IMR-90 (cell line): Measurements from ENCODE around the gene SELENBP1. TPM values are rescaled to one million over a fixed set of nuclear protein-coding genes. Genes with fewer than 3 reads are reported as not detected.

Experiments
- ATAC-seq: fragments of 200-7000 bp; cut with Tn5 transposase; 2 replicates; pipeline ENCODE4 v1.9.1; 2020; ENCODE audit warnings: low read depth, mild to moderate bottlenecking, moderate library complexity
- BruUV-seq: library from RNA; stranded (reverse); fragments of 400-500 nt; replicated peaks from 2 replicates; lab custom pipeline; 2021; lab: Mats Ljungman, UMichigan
- CTCF ChIA-PET: fragments of 300-600 bp; formaldehyde crosslinking; extraction: SDS; loops from one replicate; lab custom pipeline; 2021; ENCODE audit warnings: antibody characterized with exemption; lab: Yijun Ruan, JAX
- POLR2A ChIA-PET: fragments of 300-600 bp; sonication (Branson Sonifier 250); formaldehyde crosslinking; loops from one replicate; lab custom pipeline; 2022; ENCODE audit warnings: antibody characterized with exemption; ENCODE audit not compliant: unreplicated experiment; lab: Charles Lee
- DNase-seq: peaks from one replicate; pipeline ENCODE4 v3.0.0; 2013
- H2AFZ ChIP-seq: replicated peaks from 2 replicates; pipeline ENCODE3; 2013; ENCODE audit warnings: low read length, mild to moderate bottlenecking; ENCODE audit not compliant: poor library complexity
- H2AK5ac ChIP-seq: 2 replicates; pipeline ENCODE4 v1.6.1; 2013; ENCODE audit warnings: low read depth, low read length, inconsistent platforms
- H2AK9ac ChIP-seq: replicated peaks from 2 replicates; pipeline ENCODE3; 2013; ENCODE audit warnings: mild to moderate bottlenecking, low read depth, low read length, moderate library complexity; ENCODE audit not compliant: poor library complexity
- H2BK120ac ChIP-seq: 2 replicates; pipeline ENCODE4 v1.6.1; 2013; ENCODE audit warnings: low read depth, low read length, inconsistent platforms
- H2BK15ac ChIP-seq: 3 replicates; pipeline ENCODE4 v1.6.1; 2013; ENCODE audit warnings: low read depth, low read length, inconsistent platforms
- H2BK20ac ChIP-seq: 2 replicates; pipeline ENCODE4 v1.6.1; 2013; ENCODE audit warnings: low read depth, mild to moderate bottlenecking, inconsistent platforms, low read length, moderate library complexity
- H2BK5ac ChIP-seq: 2 replicates; pipeline ENCODE4 v1.6.1; 2013; ENCODE audit warnings: mild to moderate bottlenecking, low read depth, low read length, inconsistent platforms; ENCODE audit not compliant: poor library complexity, severe bottlenecking
- H3K14ac ChIP-seq: replicated peaks from 2 replicates; pipeline ENCODE4 v1.6.1; 2013; ENCODE audit warnings: low read depth, low read length, inconsistent platforms
- H3K18ac ChIP-seq: 2 replicates; pipeline ENCODE4 v1.6.1; 2013; ENCODE audit warnings: low read depth, low read length, control low read depth
- H3K23ac ChIP-seq: 2 replicates; pipeline ENCODE4 v1.6.1; 2013; ENCODE audit warnings: low read depth, low read length, inconsistent platforms
- H3K27ac ChIP-seq: 2 replicates; pipeline ENCODE4 v1.5.1; 2013; ENCODE audit warnings: mild to moderate bottlenecking, control low read depth, low read length; ENCODE audit not compliant: insufficient read depth
- H3K27me3 ChIP-seq: 2 replicates; pipeline ENCODE4 v1.6.1; 2013; ENCODE audit warnings: low read length; ENCODE audit not compliant: control insufficient read depth, insufficient read depth
- H3K36me3 ChIP-seq: 2 replicates; pipeline ENCODE4 v1.6.1; 2013; ENCODE audit warnings: low read length, mixed read lengths; ENCODE audit not compliant: control insufficient read depth, insufficient read depth
- H3K4ac ChIP-seq: 2 replicates; pipeline ENCODE4 v1.6.1; 2013; ENCODE audit warnings: low read depth, low read length, inconsistent platforms
- H3K4me1 ChIP-seq: 2 replicates; pipeline ENCODE4 v1.6.1; 2013; ENCODE audit warnings: low read length, mixed read lengths; ENCODE audit not compliant: control insufficient read depth, insufficient read depth
- H3K4me2 ChIP-seq: 2 replicates; pipeline ENCODE4 v1.6.1; 2013; ENCODE audit warnings: low read depth, mild to moderate bottlenecking, control low read depth, low read length, moderate library complexity
- H3K4me3 ChIP-seq: 2 replicates; pipeline ENCODE4 v1.5.1; 2013; ENCODE audit warnings: low read depth, mild to moderate bottlenecking, control low read depth, low read length, moderate library complexity; ENCODE audit not compliant: insufficient read depth
- H3K56ac ChIP-seq: 2 replicates; pipeline ENCODE4 v1.6.1; 2013; ENCODE audit warnings: low read length, inconsistent platforms; ENCODE audit not compliant: insufficient read depth; ENCODE audit errors: extremely low read depth
- H3K79me1 ChIP-seq, 2 experiments: 2 replicates each; pipeline ENCODE4 v1.6.1; 2013; ENCODE audit warnings: low read length in 2 of 2, inconsistent platforms in 1 of 2, low read depth in 1 of 2
- H3K9ac ChIP-seq: 2 replicates; pipeline ENCODE4 v1.6.1; 2013; ENCODE audit warnings: low read depth, low read length, control low read depth
- H3K9me1 ChIP-seq: 2 replicates; pipeline ENCODE4 v1.6.1; 2013; ENCODE audit warnings: low read length, inconsistent platforms; ENCODE audit not compliant: insufficient read depth
- H3K9me3 ChIP-seq: 2 replicates; pipeline ENCODE4 v1.6.1; 2013; ENCODE audit warnings: low read length; ENCODE audit not compliant: control insufficient read depth, insufficient read depth
- H4K20me1 ChIP-seq: 2 replicates; pipeline ENCODE4 v1.6.1; 2013; ENCODE audit warnings: low read length, inconsistent platforms; ENCODE audit not compliant: insufficient read depth
- H4K5ac ChIP-seq: 2 replicates; pipeline ENCODE4 v1.6.1; 2013; ENCODE audit warnings: mild to moderate bottlenecking, low read depth, low read length, control low read depth
- H4K8ac ChIP-seq, 2 experiments: 2 replicates each; pipeline ENCODE4 v1.6.1; 2013; ENCODE audit warnings: low read depth in 2 of 2, low read length in 2 of 2, control low read depth in 1 of 2, inconsistent platforms in 1 of 2
- H4K91ac ChIP-seq: 2 replicates; pipeline ENCODE4 v1.6.1; 2013; ENCODE audit warnings: low read depth, low read length, inconsistent platforms; ENCODE audit not compliant: insufficient read depth
- CEBPB ChIP-seq: IDR thresholded peaks from 2 replicates; pipeline ENCODE4 v1.6.1; 2012; ENCODE audit warnings: low read depth, low read length, improper control_type of control experiment
- WGBS, 2 experiments: methylation state at CpG; one replicate each; pipeline versions ENCODE4 v1.1.5 to v1.1.7; 2013; ENCODE audit warnings: missing lambda C conversion rate in 2 of 2; ENCODE audit not compliant: insufficient read length in 1 of 2; ENCODE audit errors: extremely low coverage in 2 of 2; 5-methylcytosine and 5-hydroxymethylcytosine counted together
- dilution Hi-C: fragments of 300-500 bp; cut with HindIII; formaldehyde crosslinking; loops from one replicate; pipeline ENCODE4 v1.14.3; 2018; ENCODE audit warnings: low sequenced_read_pairs; ENCODE audit not compliant: unreplicated experiment
- in situ Hi-C: fragments of 300-500 bp; cut with MboI; formaldehyde crosslinking; loops from 3 replicates; pipeline ENCODE4 v1.14.3; 2019; ENCODE audit warnings: low sequenced_read_pairs, inconsistent platforms, mixed read lengths
- intact Hi-C: fragments of 100-400 bp; cut with micrococcal nuclease; formaldehyde crosslinking; loops from 2 replicates; pipeline ENCODE4 v1.10.0; 2022
- polyA plus RNA-seq, 3 experiments: library from polyadenylated mRNA; depleted of rRNA; stranded (reverse); fragments of >200 nt; gene quantifications; 2 replicates each; pipeline ENCODE4 v1.2.3, GENCODE V29; 2012; ENCODE audit warnings: low replicate concordance in 1 of 3
- total RNA-seq: library from RNA; depleted of rRNA; stranded (reverse); fragments of >200 nt; gene quantifications from 2 replicates; pipeline ENCODE4 v1.2.3, GENCODE V29; 2012
- TF ChIP-seq, protein P1 (sequence below): fragments of 150-350 bp; IDR thresholded peaks from 2 replicates; pipeline ENCODE4 v1.6.1; 2017; ENCODE audit warnings: mild to moderate bottlenecking, antibody characterized with exemption, low read length, low read depth

The SELENBP1 gene
- total and polyA plus RNA-seq, 2 of the 4 experiments (the other 2 are of a cell fraction): 21.3 to 56.9 TPM

DNA sequence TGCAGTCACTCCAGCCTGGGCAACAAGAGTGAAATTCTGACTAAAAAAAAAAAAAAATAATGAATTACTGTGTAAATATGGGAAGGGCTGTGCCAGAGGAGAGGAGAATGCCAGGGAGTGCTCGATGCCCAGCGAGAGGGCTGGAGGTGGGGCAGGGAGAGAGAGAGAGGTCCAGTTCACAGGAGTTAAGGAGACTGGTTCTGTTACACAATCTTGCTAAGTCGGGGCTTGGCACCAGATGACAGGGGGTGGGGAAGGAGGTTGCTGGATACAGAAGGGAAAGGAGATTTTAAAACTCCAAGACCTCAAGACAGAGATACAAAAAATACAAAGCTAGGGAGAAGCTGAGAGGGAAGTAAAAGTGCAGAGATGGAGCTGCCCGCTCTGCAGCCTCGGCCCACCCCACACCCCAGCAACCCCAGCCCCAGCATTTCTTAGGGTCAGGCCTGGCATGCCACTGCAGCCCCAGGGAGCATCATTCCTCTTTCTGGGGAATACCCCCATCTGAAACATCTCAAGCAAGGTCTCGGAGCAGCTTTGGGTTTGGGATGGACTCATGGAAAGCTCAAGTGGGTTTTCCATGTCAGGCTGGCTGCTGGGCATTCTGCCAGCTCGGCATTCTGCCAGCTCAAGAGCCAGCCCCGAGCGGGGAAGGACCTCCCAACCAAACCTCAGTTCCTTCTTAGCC lies 991 bp downstream of the SELENBP1 start:
- H2AFZ ChIP-seq: peak overlapping the region; percentile 78
- ATAC-seq (peak; percentile 18), DNase-seq (peak; percentile 35)
- dilution Hi-C loops (no loop called here), in situ Hi-C loops (no loop called here), intact Hi-C loops (no loop called here)
- H3K9me1 ChIP-seq: peaks cover 8% of the 10 kb centered on the region
- no peak overlapping the region for H3K18ac ChIP-seq
- CTCF ChIA-PET: interaction anchor here (1.0 to 1.1 kb wide), 2 partner anchors 11 to 31 kb away, joined by 3 to 4 read pairs; no protein-coding TSS in a partner anchor
- no peak overlapping the region for H2BK15ac ChIP-seq
- peaks cover 0 to 10% of the 10 kb centered on the region in 2 experiments; a peak in 1 of 4 replicates for H3K79me1 ChIP-seq
- no peaks in the 10 kb centered on the region for H3K27me3 ChIP-seq
- no peak overlapping the region for H2BK20ac ChIP-seq
- H3K27ac ChIP-seq: peak overlapping the region; percentile 15; the same call in 1 of the 2 replicates
- H3K4me2 ChIP-seq: peak overlapping the region; percentile 84
- no peaks in the 10 kb centered on the region for H3K9me3 ChIP-seq
- H3K4me1 ChIP-seq: peaks cover 14% of the 10 kb centered on the region
- H4K5ac ChIP-seq: peak overlapping the region; percentile 8; the same call in 1 of the 2 replicates
- no peaks in the 10 kb centered on the region for H4K20me1 ChIP-seq
- H2AK5ac ChIP-seq: no peak overlapping the region
- no peak overlapping the region for H3K56ac ChIP-seq
- H3K4me3 ChIP-seq: peak overlapping the region; percentile 50
- no peak overlapping the region for H2AK9ac ChIP-seq
- H2BK120ac ChIP-seq: no peak overlapping the region
- H3K23ac ChIP-seq: 0 out of 2 replicates have a peak overlapping the region, but pooled peaks have one; percentile 63
- no TSS peak for BruUV-seq
- peak overlapping the region; percentile 95; the same call in 1 of the 2 replicates for H3K14ac ChIP-seq
- peak; percentile 69 for TF ChIP-seq CEBPB
- TF ChIP-seq, protein P1, sequence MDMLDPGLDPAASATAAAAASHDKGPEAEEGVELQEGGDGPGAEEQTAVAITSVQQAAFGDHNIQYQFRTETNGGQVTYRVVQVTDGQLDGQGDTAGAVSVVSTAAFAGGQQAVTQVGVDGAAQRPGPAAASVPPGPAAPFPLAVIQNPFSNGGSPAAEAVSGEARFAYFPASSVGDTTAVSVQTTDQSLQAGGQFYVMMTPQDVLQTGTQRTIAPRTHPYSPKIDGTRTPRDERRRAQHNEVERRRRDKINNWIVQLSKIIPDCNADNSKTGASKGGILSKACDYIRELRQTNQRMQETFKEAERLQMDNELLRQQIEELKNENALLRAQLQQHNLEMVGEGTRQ: no peak
- no peak overlapping the region for H2BK5ac ChIP-seq
- POLR2A ChIA-PET: interaction anchor here (0.6 kb wide), 1 partner anchor 21 kb away, joined by 3 read pairs; no protein-coding TSS in a partner anchor
- no peak overlapping the region for H4K91ac ChIP-seq
- H3K36me3 ChIP-seq: peaks cover 10% of the 10 kb centered on the region; the same call in 1 of the 2 replicates
- peak overlapping the region in 1 of 2 experiments; percentile 93; a peak in 2 of 4 replicates for H4K8ac ChIP-seq
- H3K4ac ChIP-seq: no peak overlapping the region
- WGBS, 2 experiments: 0% methylated on average over 1 of the region's 9 CpGs; no CpG with 5 or more reads in 1 of the 2 experiments
- peak overlapping the region; percentile 62; the same call in 1 of the 2 replicates for H3K9ac ChIP-seq
